GM19025 (cell line): ENCODE results near the gene PCDHB8.
"Not testable (repeated sequence)": the region's sequence is repeated elsewhere in the genome, so short reads cannot be mapped to it uniquely, and the experiment has no call there.

Experiments used
- ATAC-seq: cut with Tn5 transposase; IDR thresholded peaks from one replicate; pipeline ENCODE4 v1.9.1; 2021; ENCODE audit warnings: mild to moderate bottlenecking, low read depth, moderate library complexity; ENCODE audit not compliant: unreplicated experiment

Gene PCDHB8

DNA sequence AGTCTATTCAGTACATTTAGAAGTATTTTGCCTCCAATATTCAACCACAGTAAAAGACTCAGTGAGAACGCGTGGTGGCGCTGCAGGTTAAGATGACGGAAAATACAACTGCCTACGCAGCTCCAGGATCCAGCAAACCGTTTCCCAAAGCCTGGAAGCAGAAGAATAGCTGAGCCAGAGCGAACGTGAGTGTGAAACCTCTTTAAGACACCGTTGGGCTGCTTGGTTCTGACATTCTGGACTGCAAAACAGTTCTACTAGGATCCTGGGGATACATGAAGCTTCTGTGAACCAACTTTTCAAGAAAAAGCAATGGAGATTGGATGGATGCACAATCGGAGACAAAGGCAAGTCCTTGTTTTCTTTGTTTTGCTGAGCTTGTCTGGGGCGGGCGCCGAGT lies 4.7 kb downstream of the PCDHB8 start, which contains the start of gene PCDHB16:
Gene PCDHB16, plus strand, starts transcription at position 140 of the 400 bp plus-strand sequence. Its CDS starts 173 bp downstream, at position 313.
- ATAC-seq, result no peak

DNA sequence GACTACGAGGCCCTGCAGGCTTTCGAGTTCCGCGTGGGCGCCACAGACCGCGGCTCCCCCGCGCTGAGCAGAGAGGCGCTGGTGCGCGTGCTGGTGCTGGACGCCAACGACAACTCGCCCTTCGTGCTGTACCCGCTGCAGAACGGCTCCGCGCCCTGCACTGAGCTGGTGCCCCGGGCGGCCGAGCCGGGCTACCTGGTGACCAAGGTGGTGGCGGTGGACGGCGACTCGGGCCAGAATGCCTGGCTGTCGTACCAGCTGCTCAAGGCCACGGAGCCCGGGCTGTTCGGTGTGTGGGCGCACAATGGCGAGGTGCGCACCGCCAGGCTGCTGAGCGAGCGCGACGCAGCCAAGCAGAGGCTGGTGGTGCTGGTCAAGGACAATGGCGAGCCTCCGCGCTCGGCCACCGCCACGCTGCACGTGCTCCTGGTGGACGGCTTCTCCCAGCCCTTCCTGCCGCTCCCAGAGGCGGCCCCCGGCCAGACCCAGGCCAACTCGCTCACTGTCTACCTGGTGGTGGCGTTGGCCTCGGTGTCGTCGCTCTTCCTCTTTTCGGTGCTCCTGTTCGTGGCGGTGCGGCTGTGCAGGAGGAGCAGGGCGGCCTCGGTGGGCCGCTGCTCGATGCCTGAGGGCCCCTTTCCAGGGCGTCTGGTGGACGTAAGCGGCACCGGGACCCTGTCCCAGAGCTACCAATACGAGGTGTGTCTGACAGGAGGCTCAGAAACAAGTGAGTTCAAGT lies 6.7 kb downstream of the PCDHB8 start:
- not testable (repeated sequence) for ATAC-seq

DNA sequence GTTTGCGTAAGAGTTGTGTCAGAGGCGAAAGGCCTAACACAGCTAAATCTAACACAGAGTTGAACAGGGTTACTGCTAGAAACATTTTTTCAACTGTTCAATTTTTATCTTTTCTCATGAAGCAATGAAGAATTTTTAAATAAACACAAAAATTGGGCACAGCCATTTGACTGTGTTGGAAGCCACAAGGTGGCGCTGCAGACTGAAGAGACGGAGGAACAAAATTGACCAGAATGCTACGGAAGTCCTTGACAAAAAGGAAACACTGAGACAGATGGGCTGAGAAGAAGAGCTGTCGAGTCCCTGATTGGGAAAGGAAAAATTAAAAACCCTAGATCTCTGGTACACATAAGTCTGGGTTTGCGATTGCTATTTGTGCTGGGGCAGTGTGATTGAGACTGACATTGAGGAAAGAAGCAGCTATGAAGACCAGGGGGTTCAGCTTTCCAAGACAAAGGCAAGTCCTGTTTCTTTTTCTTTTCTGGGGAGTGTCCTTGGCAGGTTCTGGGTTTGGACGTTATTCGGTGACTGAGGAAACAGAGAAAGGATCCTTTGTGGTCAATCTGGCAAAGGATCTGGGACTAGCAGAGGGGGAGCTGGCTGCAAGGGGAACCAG lies 9.4 kb downstream of the PCDHB8 start, which contains the start of gene PCDHB9:
Gene PCDHB9, plus strand, starts transcription at position 265 of the 616 bp plus-strand sequence. Its CDS starts 158 bp downstream, at position 423.
- no peak for ATAC-seq

DNA sequence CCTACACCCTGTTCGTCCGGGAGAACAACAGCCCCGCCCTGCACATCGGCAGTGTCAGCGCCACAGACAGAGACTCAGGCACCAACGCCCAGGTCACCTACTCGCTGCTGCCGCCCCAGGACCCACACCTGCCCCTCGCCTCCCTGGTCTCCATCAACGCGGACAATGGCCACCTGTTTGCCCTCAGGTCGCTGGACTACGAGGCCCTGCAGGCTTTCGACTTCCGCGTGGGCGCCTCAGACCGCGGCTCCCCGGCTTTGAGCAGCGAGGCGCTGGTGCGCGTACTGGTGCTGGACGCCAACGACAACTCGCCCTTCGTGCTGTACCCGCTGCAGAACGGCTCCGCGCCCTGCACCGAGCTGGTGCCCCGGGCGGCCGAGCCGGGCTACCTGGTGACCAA lies 11.1 kb downstream of the PCDHB8 start:
- ATAC-seq, result not testable (repeated sequence)

DNA sequence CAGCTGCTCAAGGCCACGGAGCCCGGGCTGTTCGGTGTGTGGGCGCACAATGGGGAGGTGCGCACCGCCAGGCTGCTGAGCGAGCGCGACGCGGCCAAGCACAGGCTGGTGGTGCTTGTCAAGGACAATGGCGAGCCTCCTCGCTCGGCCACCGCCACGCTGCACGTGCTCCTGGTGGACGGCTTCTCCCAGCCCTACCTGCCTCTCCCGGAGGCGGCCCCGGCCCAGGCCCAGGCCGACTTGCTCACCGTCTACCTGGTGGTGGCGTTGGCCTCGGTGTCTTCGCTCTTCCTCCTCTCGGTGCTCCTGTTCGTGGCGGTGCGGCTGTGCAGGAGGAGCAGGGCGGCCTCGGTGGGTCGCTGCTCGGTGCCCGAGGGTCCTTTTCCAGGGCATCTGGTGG lies 11.5 kb downstream of the PCDHB8 start:
- ATAC-seq, result not testable (repeated sequence)

DNA sequence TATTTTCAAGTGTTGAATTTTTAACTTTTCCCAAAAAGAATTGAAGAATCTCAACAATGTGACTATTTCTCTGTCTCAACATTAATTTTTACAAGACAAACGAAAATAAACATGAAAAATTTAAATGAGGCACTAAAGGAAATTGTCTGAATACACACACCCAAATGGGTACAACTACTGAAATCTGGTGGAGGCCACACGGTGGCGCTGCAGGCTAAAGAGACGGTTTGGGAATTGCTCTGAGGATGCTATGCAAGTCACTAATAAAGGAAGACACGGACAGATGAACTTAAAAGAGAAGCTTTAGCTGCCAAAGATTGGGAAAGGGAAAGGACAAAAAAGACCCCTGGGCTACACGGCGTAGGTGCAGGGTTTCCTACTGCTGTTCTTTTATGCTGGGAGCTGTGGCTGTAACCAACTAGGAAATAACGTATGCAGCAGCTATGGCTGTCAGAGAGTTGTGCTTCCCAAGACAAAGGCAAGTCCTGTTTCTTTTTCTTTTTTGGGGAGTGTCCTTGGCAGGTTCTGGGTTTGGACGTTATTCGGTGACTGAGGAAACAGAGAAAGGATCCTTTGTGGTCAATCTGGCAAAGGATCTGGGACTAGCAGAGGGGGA lies 14.6 kb downstream of the PCDHB8 start, which contains the start of gene PCDHB10:
Gene PCDHB10, plus strand, starts transcription at position 244 of the 616 bp plus-strand sequence. Its CDS starts 200 bp downstream, at position 444.
- no peak for ATAC-seq

DNA sequence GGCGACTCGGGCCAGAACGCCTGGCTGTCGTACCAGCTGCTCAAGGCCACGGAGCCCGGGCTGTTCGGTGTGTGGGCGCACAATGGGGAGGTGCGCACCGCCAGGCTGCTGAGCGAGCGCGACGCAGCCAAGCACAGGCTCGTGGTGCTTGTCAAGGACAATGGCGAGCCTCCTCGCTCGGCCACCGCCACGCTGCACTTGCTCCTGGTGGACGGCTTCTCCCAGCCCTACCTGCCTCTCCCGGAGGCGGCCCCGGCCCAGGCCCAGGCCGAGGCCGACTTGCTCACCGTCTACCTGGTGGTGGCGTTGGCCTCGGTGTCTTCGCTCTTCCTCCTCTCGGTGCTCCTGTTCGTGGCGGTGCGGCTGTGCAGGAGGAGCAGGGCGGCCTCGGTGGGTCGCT lies 16.7 kb downstream of the PCDHB8 start:
- not testable (repeated sequence) for ATAC-seq

DNA sequence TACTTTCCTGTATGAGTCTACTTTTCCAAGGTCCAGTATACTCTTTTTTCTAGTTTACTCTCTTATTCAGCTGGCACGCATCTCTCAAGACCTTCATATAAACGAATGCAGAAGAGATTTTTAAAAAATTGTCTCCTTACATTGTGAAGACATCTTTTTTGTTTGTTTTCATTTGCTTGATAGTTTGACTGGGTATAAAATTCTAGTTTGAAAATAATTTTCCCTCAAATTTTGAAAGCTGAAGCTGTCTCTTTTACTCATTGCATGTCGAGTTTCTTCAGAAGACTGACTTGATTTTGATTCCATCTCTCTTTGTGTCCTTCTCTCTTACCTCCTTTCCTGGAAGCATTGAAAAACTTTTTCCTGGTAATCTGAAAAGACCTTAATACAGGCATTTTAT lies 18.8 kb downstream of the PCDHB8 start:
- ATAC-seq, result no peak

DNA sequence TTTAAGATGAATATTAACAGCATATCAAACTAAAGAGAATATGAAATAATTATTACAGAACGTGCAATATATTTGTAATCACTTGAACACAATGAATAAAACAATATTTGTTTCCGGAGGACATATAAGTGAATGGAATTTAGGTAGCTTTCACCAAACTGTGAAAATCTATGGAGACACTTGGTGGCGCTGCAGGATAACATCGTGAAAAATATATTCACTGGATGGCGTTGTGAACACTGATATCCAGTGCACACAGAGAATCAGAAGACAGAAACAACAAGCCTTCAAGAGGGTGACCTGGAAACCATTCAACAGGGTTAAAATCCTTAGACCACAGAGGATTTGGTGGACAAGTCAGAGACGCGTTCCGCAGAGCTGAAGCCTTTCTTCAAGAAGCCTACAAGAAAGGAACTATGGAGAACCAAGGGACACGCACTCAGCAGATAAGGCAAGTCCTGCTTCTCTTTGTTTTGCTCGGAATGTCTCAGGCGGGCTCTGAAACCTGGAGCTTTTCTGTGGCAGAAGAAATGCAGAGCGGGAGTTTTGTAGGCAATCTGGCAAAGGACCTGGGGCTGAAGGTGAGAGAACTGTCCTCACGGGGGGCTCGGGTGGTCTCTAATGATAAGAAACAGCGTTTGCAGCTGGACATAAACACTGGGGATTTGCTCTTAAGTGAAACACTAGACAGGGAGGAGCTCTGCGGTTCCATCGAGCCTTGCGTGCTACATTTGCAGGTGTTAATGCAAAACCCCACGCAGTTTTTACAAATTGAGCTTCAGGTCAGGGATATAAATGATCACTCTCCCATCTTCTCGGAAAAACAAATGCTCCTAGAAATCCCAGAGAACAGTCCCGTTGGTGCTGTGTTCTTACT lies 22.0 kb downstream of the PCDHB8 start, which contains the start of gene PCDHB11:
Gene PCDHB11, plus strand, starts transcription at position 269 of the 877 bp plus-strand sequence. Its CDS starts 148 bp downstream, at position 417.
- no peak for ATAC-seq

DNA sequence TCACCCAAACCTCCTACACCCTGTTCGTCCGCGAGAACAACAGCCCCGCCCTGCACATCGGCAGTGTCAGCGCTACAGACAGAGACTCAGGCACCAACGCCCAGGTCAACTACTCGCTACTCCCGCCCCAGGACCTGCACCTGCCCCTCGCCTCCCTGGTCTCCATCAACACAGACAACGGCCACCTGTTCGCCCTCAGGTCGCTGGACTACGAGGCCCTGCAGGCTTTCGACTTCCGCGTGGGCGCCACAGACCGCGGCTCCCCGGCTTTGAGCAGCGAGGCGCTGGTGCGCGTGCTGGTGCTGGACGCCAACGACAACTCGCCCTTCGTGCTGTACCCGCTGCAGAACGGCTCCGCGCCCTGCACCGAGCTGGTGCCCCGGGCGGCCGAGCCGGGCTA lies 23.5 kb downstream of the PCDHB8 start:
- ATAC-seq, result not testable (repeated sequence)

DNA sequence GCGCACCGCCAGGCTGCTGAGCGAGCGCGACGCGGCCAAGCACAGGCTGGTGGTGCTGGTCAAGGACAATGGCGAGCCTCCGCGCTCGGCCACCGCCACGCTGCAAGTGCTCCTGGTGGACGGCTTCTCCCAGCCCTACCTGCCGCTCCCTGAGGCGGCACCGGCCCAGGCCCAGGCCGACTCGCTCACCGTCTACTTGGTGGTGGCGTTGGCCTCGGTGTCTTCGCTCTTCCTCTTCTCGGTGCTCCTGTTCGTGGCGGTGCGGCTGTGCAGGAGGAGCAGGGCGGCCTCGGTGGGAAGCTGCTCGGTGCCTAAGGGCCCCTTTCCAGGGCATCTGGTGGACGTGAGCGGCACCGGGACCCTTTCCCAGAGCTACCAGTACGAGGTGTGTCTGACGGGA lies 24.1 kb downstream of the PCDHB8 start:
- not testable (repeated sequence) for ATAC-seq

DNA sequence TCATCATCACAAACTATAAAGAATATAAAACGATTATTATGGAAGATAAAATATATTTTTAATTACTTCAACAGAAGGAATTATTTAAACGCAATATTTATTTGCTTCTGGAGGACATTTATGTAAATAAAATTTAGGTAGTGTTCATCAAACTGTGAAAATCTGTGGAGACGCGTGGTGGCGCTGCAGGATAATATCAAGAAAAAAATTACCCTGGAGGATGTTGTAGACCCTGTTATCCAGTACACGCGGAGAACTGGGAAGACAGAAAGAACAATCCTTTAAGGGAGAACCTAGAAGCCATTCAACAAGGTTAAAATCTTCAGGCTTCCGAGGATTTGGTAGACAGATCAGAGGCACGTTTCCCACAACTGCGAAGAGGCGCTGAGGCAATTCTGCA lies 30.9 kb downstream of the PCDHB8 start, which contains the start of gene PCDHB12:
Gene PCDHB12, plus strand, starts transcription at position 242 of the 400 bp plus-strand sequence. CDS start 189 bp downstream, outside the sequence.
- no peak for ATAC-seq

DNA sequence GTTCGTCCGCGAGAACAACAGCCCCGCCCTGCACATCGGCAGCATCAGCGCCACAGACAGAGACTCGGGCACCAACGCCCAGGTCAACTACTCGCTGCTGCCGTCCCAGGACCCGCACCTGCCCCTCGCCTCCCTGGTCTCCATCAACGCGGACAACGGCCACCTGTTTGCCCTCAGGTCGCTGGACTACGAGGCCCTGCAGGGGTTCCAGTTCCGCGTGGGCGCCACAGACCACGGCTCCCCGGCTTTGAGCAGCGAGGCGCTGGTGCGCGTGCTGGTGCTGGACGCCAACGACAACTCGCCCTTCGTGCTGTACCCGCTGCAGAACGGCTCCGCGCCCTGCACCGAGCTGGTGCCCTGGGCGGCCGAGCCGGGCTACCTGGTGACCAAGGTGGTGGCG lies 32.7 kb downstream of the PCDHB8 start:
- ATAC-seq, result not testable (repeated sequence)

DNA sequence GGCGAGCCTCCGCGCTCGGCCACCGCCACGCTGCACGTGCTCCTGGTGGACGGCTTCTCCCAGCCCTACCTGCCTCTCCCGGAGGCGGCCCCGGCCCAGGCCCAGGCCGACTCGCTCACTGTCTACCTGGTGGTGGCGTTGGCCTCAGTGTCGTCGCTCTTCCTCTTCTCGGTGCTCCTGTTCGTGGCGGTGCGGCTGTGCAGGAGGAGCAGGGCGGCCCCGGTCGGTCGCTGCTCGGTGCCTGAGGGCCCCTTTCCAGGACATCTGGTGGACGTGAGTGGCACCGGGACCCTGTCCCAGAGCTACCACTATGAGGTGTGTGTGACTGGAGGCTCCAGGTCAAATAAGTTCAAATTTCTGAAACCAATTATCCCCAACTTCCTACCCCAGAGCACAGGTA lies 33.3 kb downstream of the PCDHB8 start:
- ATAC-seq, result not testable (repeated sequence)

DNA sequence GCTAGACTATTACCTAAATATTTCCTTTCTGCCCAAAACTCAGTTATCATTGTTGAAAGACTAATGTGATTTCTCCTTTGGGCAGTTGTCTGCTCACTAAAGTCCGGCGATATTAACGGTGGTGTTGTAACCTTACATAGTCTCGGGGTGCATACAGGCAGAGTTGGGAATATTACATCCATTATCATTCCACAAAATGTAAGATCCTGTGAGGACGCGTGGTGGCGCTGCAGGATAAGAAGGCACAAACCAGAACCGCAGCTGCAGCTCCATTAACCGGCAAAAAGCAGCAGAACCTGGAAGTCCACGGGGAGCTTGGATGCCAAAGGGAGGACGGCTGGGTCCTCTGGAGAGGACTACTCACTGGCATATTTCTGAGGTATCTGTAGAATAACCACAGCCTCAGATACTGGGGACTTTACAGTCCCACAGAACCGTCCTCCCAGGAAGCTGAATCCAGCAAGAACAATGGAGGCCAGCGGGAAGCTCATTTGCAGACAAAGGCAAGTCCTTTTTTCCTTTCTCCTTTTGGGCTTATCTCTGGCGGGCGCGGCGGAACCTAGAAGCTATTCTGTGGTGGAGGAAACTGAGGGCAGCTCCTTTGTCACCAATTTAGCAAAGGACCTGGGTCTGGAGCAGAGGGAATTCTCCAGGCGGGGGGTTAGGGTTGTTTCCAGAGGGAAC lies 36.2 kb downstream of the PCDHB8 start, which contains the start of gene PCDHB13:
Gene PCDHB13, plus strand, starts transcription at position 264 of the 684 bp plus-strand sequence. Its CDS starts 205 bp downstream, at position 469.
- not testable (repeated sequence) for ATAC-seq

DNA sequence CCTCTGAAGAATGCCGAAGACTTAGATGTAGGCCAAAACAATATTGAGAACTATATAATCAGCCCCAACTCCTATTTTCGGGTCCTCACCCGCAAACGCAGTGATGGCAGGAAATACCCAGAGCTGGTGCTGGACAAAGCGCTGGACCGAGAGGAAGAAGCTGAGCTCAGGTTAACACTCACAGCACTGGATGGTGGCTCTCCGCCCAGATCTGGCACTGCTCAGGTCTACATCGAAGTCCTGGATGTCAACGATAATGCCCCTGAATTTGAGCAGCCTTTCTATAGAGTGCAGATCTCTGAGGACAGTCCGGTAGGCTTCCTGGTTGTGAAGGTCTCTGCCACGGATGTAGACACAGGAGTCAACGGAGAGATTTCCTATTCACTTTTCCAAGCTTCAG lies 37.0 kb downstream of the PCDHB8 start:
- not testable (repeated sequence) for ATAC-seq

DNA sequence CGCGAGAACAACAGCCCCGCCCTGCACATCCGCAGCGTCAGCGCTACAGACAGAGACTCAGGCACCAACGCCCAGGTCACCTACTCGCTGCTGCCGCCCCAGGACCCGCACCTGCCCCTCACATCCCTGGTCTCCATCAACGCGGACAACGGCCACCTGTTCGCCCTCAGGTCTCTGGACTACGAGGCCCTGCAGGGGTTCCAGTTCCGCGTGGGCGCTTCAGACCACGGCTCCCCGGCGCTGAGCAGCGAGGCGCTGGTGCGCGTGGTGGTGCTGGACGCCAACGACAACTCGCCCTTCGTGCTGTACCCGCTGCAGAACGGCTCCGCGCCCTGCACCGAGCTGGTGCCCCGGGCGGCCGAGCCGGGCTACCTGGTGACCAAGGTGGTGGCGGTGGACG lies 37.9 kb downstream of the PCDHB8 start:
- not testable (repeated sequence) for ATAC-seq

DNA sequence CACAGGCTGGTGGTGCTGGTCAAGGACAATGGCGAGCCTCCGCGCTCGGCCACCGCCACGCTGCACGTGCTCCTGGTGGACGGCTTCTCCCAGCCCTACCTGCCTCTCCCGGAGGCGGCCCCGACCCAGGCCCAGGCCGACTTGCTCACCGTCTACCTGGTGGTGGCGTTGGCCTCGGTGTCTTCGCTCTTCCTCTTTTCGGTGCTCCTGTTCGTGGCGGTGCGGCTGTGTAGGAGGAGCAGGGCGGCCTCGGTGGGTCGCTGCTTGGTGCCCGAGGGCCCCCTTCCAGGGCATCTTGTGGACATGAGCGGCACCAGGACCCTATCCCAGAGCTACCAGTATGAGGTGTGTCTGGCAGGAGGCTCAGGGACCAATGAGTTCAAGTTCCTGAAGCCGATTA lies 38.4 kb downstream of the PCDHB8 start:
- ATAC-seq, result not testable (repeated sequence)

DNA sequence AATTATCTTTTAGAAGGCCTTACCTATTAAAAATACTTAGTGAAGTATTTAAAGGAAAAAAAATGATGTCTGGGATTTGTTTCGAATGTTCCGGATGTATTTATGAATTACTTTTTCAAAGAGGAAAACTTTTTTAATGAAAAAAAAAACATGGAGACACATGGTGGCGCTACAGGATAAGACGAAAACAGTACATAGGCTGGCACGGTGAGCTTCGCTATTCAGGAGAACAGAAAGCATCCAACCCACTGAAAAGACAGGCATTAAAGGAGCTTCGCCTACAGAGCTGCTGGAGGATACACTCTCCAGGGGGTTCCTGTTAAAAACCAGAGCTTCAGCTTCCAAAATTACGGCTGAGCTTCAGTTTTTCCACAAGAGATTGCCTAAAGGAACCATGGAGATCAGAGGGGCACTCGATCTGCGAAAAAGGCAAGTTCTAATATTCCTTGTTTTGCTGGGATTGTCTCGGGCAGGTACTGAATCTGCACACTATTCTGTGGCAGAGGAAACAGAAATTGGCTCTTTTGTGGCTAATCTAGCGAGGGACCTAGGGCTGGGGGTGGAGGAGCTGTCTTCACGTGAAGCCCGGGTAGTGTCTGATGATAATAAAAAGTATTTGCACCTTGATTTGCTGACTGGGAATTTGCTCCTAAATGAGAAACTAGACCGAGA lies 45.7 kb downstream of the PCDHB8 start, which contains the start of gene PCDHB14:
Gene PCDHB14, plus strand, starts transcription at position 232 of the 672 bp plus-strand sequence. Its CDS starts 163 bp downstream, at position 395.
- no peak for ATAC-seq
